ENCODE data around the gene CACNA2D3. TPM values are rescaled to one million over a fixed set of nuclear protein-coding genes. Genes with fewer than 3 reads are reported as not detected.

Gene CACNA2D3
- total RNA-seq, 1 experiment from 2014 or later, result 0.59 TPM

DNA sequence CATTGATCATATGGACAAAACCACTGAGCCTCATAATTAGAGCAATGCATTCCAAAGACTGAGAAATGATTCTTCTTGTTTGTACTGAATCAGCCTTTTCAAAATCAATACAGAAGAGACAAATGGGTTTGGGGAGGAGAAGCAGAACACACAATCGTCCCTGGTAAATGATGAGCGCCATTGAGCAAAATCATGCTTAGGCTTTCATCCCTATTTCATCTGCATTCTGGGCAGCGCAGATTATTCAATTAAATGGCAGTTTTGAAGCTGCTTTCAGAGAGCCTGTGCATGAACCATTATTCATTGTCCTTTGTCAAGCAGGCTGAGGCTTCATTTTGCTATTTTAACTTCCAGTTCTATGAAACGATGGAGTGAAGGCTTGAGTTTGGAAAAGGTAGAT, 371.9 kb downstream of the CACNA2D3 start:
- ChIA-PET CTCF (no interaction called here), POLR2A (ENCODE audit: unreplicated experiment) (no interaction called here)
- no TSS peak for BruUV-seq (replicated peaks)
- H3K9me3 ChIP-seq (ENCODE audit: insufficient read depth, low read depth), result no peaks in the 10 kb centered on the region
- H3F3A ChIP-seq (ENCODE audit: insufficient read depth, low read depth), result no peaks in the 10 kb centered on the region
- no peaks in the 10 kb centered on the region for H4K20me1 ChIP-seq (ENCODE audit: insufficient read depth)
- H3K4me2 ChIP-seq, result no peak overlapping the region
- no peaks in the 10 kb centered on the region for H3K27me3 ChIP-seq (ENCODE audit: insufficient read depth, low read depth)
- H3K4me3 ChIP-seq, result no peak overlapping the region
- H3K9me2 ChIP-seq (ENCODE audit: insufficient read depth), result no peaks in the 10 kb centered on the region
- H3K36me3 ChIP-seq (ENCODE audit: low read depth), result no peaks in the 10 kb centered on the region
- no peaks in the 10 kb centered on the region for H3K79me2 ChIP-seq (ENCODE audit: low read depth)
- no peak for TF ChIP-seq EZH2 (IDR thresholded peaks at IDR 0.05; ENCODE audit: low read depth)
- TF ChIP-seq, protein P1, sequence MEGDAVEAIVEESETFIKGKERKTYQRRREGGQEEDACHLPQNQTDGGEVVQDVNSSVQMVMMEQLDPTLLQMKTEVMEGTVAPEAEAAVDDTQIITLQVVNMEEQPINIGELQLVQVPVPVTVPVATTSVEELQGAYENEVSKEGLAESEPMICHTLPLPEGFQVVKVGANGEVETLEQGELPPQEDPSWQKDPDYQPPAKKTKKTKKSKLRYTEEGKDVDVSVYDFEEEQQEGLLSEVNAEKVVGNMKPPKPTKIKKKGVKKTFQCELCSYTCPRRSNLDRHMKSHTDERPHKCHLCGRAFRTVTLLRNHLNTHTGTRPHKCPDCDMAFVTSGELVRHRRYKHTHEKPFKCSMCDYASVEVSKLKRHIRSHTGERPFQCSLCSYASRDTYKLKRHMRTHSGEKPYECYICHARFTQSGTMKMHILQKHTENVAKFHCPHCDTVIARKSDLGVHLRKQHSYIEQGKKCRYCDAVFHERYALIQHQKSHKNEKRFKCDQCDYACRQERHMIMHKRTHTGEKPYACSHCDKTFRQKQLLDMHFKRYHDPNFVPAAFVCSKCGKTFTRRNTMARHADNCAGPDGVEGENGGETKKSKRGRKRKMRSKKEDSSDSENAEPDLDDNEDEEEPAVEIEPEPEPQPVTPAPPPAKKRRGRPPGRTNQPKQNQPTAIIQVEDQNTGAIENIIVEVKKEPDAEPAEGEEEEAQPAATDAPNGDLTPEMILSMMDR (conservative IDR thresholded peaks at IDR 0.05), result no peak
- intact Hi-C loops (cut with micrococcal nuclease; ENCODE audit: unreplicated experiment), result no loop called here
- no peak overlapping the region for H3K27ac ChIP-seq
- no peak overlapping the region for H2AFZ ChIP-seq
- no peaks in the 10 kb centered on the region for H3K4me1 ChIP-seq (replicated peaks; ENCODE audit: insufficient read depth)
- DNase-seq, result no peak

DNA sequence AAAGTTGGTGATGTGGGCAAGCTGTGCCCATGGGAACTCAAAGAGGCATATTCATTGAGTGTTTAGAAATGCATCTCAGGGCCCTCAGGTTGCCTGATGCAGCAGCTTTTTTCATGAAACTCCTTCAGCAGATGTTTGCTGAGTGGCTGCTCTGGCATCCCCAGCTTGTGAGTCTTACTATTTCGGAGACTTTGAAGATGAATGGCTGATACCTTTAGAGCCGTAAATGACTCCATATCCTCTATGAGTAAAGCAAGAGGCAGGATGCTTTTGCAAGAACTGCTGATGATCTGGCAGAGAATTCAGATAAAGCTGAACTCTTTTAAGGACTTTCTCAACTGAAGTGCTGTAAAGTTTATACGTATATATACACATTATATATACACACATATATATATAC, 384.3 kb downstream of the CACNA2D3 start:
- no peaks in the 10 kb centered on the region for H3K79me2 ChIP-seq (ENCODE audit: low read depth)
- H3K9me2 ChIP-seq (ENCODE audit: insufficient read depth), result no peaks in the 10 kb centered on the region
- peaks cover 4% of the 10 kb centered on the region; the same call in 1 of the 2 replicates for H3K27me3 ChIP-seq (ENCODE audit: insufficient read depth, low read depth)
- TF ChIP-seq, protein P1 (conservative IDR thresholded peaks at IDR 0.05), result no peak
- TF ChIP-seq EZH2 (IDR thresholded peaks at IDR 0.05; ENCODE audit: low read depth), result no peak
- no peak overlapping the region for H3K27ac ChIP-seq
- no peak for DNase-seq
- no peaks in the 10 kb centered on the region for H3K4me1 ChIP-seq (replicated peaks; ENCODE audit: insufficient read depth)
- H3K4me2 ChIP-seq, result no peak overlapping the region
- no peaks in the 10 kb centered on the region for H3K36me3 ChIP-seq (ENCODE audit: low read depth)
- intact Hi-C loops (cut with micrococcal nuclease; ENCODE audit: unreplicated experiment), result no loop called here
- no peak overlapping the region for H3K4me3 ChIP-seq
- H4K20me1 ChIP-seq (ENCODE audit: insufficient read depth), result no peaks in the 10 kb centered on the region
- no peaks in the 10 kb centered on the region for H3K9me3 ChIP-seq (ENCODE audit: insufficient read depth, low read depth)
- BruUV-seq (replicated peaks), result no TSS peak
- no peak overlapping the region for H2AFZ ChIP-seq
- CTCF ChIA-PET, result no interaction called here
- POLR2A ChIA-PET (ENCODE audit: unreplicated experiment), result no interaction called here
- no peaks in the 10 kb centered on the region for H3F3A ChIP-seq (ENCODE audit: insufficient read depth, low read depth)

DNA sequence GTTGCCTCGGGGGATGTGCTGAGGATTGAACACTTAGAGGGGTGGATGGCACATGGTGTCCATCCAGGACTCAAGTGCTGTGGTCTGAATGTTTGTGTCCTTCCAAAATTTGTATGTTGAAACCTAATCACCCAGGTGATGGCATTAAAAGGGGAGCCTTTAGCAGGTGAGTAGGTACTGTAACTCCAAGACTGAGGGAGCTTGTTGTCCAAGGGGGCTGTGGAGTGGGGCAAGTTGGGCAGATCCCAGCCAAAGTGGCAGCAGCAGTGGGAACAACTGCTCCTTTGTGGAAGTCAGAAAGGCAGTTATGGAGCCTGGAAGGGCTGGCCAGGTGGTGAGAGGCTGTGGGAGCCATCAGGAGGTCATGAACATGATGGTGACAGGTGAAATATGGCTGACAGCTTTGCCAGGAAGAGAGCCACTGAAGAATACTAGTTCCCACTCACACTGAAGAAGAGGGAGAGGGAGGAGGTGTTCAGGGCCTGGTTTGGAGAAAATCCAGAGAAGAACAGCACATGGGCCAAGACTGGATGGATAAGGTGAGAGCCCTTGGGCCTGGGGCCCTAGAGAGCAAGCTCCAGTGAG, 385.6 kb downstream of the CACNA2D3 start:
- no peaks in the 10 kb centered on the region for H4K20me1 ChIP-seq (ENCODE audit: insufficient read depth)
- H3K4me2 ChIP-seq, result no peak overlapping the region
- H3F3A ChIP-seq (ENCODE audit: insufficient read depth, low read depth), result no peaks in the 10 kb centered on the region
- no peaks in the 10 kb centered on the region for H3K79me2 ChIP-seq (ENCODE audit: low read depth)
- intact Hi-C loops (cut with micrococcal nuclease; ENCODE audit: unreplicated experiment), result no loop called here
- H3K9me2 ChIP-seq (ENCODE audit: insufficient read depth), result no peaks in the 10 kb centered on the region
- CTCF ChIA-PET, result no interaction called here
- DNase-seq, result no peak
- POLR2A ChIA-PET (ENCODE audit: unreplicated experiment), result no interaction called here
- H3K9me3 ChIP-seq (ENCODE audit: insufficient read depth, low read depth), result no peaks in the 10 kb centered on the region
- no peak overlapping the region for H3K27ac ChIP-seq
- no TSS peak for BruUV-seq (replicated peaks)
- no peaks in the 10 kb centered on the region for H3K36me3 ChIP-seq (ENCODE audit: low read depth)
- H3K4me3 ChIP-seq, result no peak overlapping the region
- no peaks in the 10 kb centered on the region for H3K4me1 ChIP-seq (replicated peaks; ENCODE audit: insufficient read depth)
- H2AFZ ChIP-seq, result no peak overlapping the region
- TF ChIP-seq, protein P1 (conservative IDR thresholded peaks at IDR 0.05), result no peak
- no peak for TF ChIP-seq EZH2 (IDR thresholded peaks at IDR 0.05; ENCODE audit: low read depth)
- H3K27me3 ChIP-seq (ENCODE audit: insufficient read depth, low read depth), result peaks cover 4% of the 10 kb centered on the region; the same call in 1 of the 2 replicates

Measured in PC-9 (cell line).